MCF 10A (cell line): ENCODE measurements around the gene AKAP9. TPM values are rescaled to one million over a fixed set of nuclear protein-coding genes. Genes with fewer than 3 reads are reported as not detected.
"Not testable (repeated sequence)": the region's sequence is repeated elsewhere in the genome, so short reads cannot be mapped to it uniquely, and the experiment has no call there.

ENCODE experiments used
- BruUV-seq: library from RNA; stranded (reverse); fragments of 400-500 nt; replicated peaks from 2 replicates; lab custom pipeline; 2021; lab: Mats Ljungman, UMichigan
- CTCF ChIA-PET: fragments of 300-600 bp; sonication (Branson Sonifier 250); formaldehyde crosslinking; extraction: SDS; loops from one replicate; lab custom pipeline; 2021; ENCODE audit warnings: antibody characterized with exemption, inconsistent platforms; lab: Yijun Ruan, JAX
- POLR2A ChIA-PET: fragments of 300-600, 350-650 bp; sonication (Branson Sonifier 250); formaldehyde crosslinking; extraction: SDS; loops from one replicate; lab custom pipeline; 2020; ENCODE audit warnings: antibody characterized with exemption, inconsistent platforms; lab: Yijun Ruan, JAX
- DNase-seq: peaks from one replicate; pipeline ENCODE4 v3.0.0-alpha.2; 2018; ENCODE audit not compliant: unreplicated experiment
- H3K27ac Mint-ChIP-seq: one replicate; pipeline ENCODE4 v1.8.0; 2022; ENCODE audit warnings: mild to moderate bottlenecking, low read depth, mixed read lengths; ENCODE audit not compliant: unreplicated experiment
- H3K27me3 Mint-ChIP-seq: one replicate; pipeline ENCODE4 v1.8.0; 2022; ENCODE audit warnings: mixed read lengths; ENCODE audit not compliant: insufficient read depth, unreplicated experiment
- H3K36me3 Mint-ChIP-seq: one replicate; pipeline ENCODE4 v1.8.0; 2022; ENCODE audit warnings: mild to moderate bottlenecking, moderate library complexity, mixed read lengths; ENCODE audit not compliant: insufficient read depth, unreplicated experiment
- H3K4me1 Mint-ChIP-seq: one replicate; pipeline ENCODE4 v1.8.0; 2022; ENCODE audit warnings: mixed read lengths; ENCODE audit not compliant: insufficient read depth, unreplicated experiment
- H3K4me3 Mint-ChIP-seq: one replicate; pipeline ENCODE4 v1.8.0; 2022; ENCODE audit warnings: mild to moderate bottlenecking, moderate library complexity, mixed read lengths; ENCODE audit not compliant: unreplicated experiment
- H3K9me3 Mint-ChIP-seq: one replicate; pipeline ENCODE4 v1.8.0; 2022; ENCODE audit warnings: mixed read lengths; ENCODE audit not compliant: unreplicated experiment
- CTCF ChIP-seq: fragments of 200-600 bp; IDR thresholded peaks from one replicate; pipeline ENCODE4 v1.8.0; 2022; ENCODE audit warnings: antibody characterized with exemption, mild to moderate bottlenecking; ENCODE audit not compliant: unreplicated experiment
- intact Hi-C: fragments of 100-400 bp; cut with micrococcal nuclease; formaldehyde crosslinking; loops from 2 replicates; pipeline ENCODE4 v1.14.1; 2022
- total RNA-seq: library from RNA; stranded (reverse); gene quantifications from 2 replicates; pipeline ENCODE4 v1.2.3, GENCODE V29; 2022

AKAP9 gene
- total RNA-seq, 1 experiment from 2014 or later: 39.2 TPM

- no TSS peak for BruUV-seq
- Mint-ChIP-seq H3K4me1 (peaks cover 11% of the 10 kb centered on the region), H3K27me3 (no peaks in the 10 kb centered on the region), H3K36me3 (peaks cover 6% of the 10 kb centered on the region), H3K27ac (peak overlapping the region; percentile 93), H3K4me3 (peak overlapping the region; percentile 86), H3K9me3 (no peaks in the 10 kb centered on the region)
- intact Hi-C loops: no loop called here
- DNase-seq: peak; percentile 18
- TF ChIP-seq CTCF: no peak
- ChIA-PET CTCF (interaction anchor here (0.7 to 5.0 kb wide), 6 partner anchors 10 to 123 kb away, joined by 3 to 41 read pairs (median 4); partner anchors contain the start of gene MTERF1), POLR2A (interaction anchor here (0.7 to 4.0 kb wide), 9 partner anchors 10 to 192 kb away, joined by 3 to 46 read pairs (median 4); partner anchors contain the start of genes CYP51A1 and MTERF1)
Observed at GRCh38 chr7:91942312-91942711, 1.6 kb downstream of the AKAP9 start.

- peak overlapping the region; percentile 12 for H3K27ac Mint-ChIP-seq
- intact Hi-C loops: not testable (repeated sequence)
- POLR2A ChIA-PET: interaction anchor here (0.6 to 1.1 kb wide), 5 partner anchors 32 to 80 kb away, joined by 3 to 7 read pairs (median 3); no protein-coding TSS in a partner anchor
Observed at GRCh38 chr7:91944970-91945369, 4.3 kb downstream of the AKAP9 start.

GRCh38 chr7:91945476-91945875 lies 4.8 kb downstream of the AKAP9 start:
- H3K4me1 Mint-ChIP-seq: no peaks in the 10 kb centered on the region
- peak overlapping the region; percentile 12 for H3K27ac Mint-ChIP-seq
- H3K4me3 Mint-ChIP-seq: no peak overlapping the region
- TF ChIP-seq CTCF: peak; percentile 12
- ChIA-PET POLR2A (interaction anchor here (0.6 to 1.1 kb wide), 5 partner anchors 33 to 79 kb away, joined by 3 to 7 read pairs (median 3); no protein-coding TSS in a partner anchor), CTCF (interaction anchor here (0.5 to 2.3 kb wide), 6 partner anchors 16 to 1600 kb away, joined by 3 to 12 read pairs (median 4); partner anchors contain the start of gene MTERF1)
- H3K36me3 Mint-ChIP-seq: peaks cover 6% of the 10 kb centered on the region
- BruUV-seq: no TSS peak
- peaks cover 8% of the 10 kb centered on the region for H3K9me3 Mint-ChIP-seq
- no peaks in the 10 kb centered on the region for H3K27me3 Mint-ChIP-seq
- DNase-seq: peak; percentile 62
- intact Hi-C loops: no loop called here

More at GRCh38 chr7:91944970-91945369, 4.3 kb downstream of the AKAP9 start:
- not testable (repeated sequence) for H3K9me3 Mint-ChIP-seq, H3K4me3 Mint-ChIP-seq, BruUV-seq, H3K4me1 Mint-ChIP-seq, H3K36me3 Mint-ChIP-seq, DNase-seq, H3K27me3 Mint-ChIP-seq
- CTCF ChIA-PET: interaction anchor here (0.5 to 2.3 kb wide), 4 partner anchors 17 to 277 kb away, joined by 3 to 12 read pairs (median 4); partner anchors contain the start of gene MTERF1

GRCh38 chr7:91946549-91946948 lies 5.9 kb downstream of the AKAP9 start:
- Mint-ChIP-seq H3K27me3 (no peaks in the 10 kb centered on the region), H3K36me3 (peaks cover 6% of the 10 kb centered on the region), H3K4me3 (no peak overlapping the region), H3K9me3 (peaks cover 8% of the 10 kb centered on the region), H3K4me1 (no peaks in the 10 kb centered on the region), H3K27ac (no peak overlapping the region)
- intact Hi-C loops: no loop called here
- ChIA-PET POLR2A (interaction anchor here (0.5 to 0.9 kb wide), 3 partner anchors 10 to 68 kb away, joined by 3 to 4 read pairs (median 4); partner anchors contain the start of gene MTERF1), CTCF (interaction anchor here (0.5 to 2.3 kb wide), 5 partner anchors 65 to 637 kb away, joined by 3 to 12 read pairs (median 3); partner anchors contain the start of gene MTERF1)
- no TSS peak for BruUV-seq
- DNase-seq: no peak
- TF ChIP-seq CTCF: no peak
